Chondrocyte (in vitro differentiated cells): ENCODE results near the gene PDGFA. TPM values are rescaled to one million over a fixed set of nuclear protein-coding genes. Genes with fewer than 3 reads are reported as not detected.

Experiments
- DNase-seq: peaks from one replicate; pipeline ENCODE4 v3.0.0; 2021; ENCODE audit warnings: mixed read lengths, low spot score
- H3K27ac Mint-ChIP-seq: one replicate; pipeline ENCODE4 v1.8.0; 2021; ENCODE audit warnings: mild to moderate bottlenecking, moderate library complexity, mixed read lengths; ENCODE audit not compliant: unreplicated experiment
- H3K27me3 Mint-ChIP-seq: 2 replicates; pipeline ENCODE4 v1.8.0; 2021; ENCODE audit warnings: low read depth, mixed read lengths
- H3K36me3 Mint-ChIP-seq: 2 replicates; pipeline ENCODE4 v1.8.0; 2021; ENCODE audit warnings: low read depth, mixed read lengths
- H3K4me1 Mint-ChIP-seq: 2 replicates; pipeline ENCODE4 v1.8.0; 2021; ENCODE audit warnings: low read depth, mild to moderate bottlenecking, mixed read lengths
- H3K4me3 Mint-ChIP-seq: one replicate; pipeline ENCODE4 v1.8.0; 2021; ENCODE audit warnings: mild to moderate bottlenecking, moderate library complexity, mixed read lengths; ENCODE audit not compliant: unreplicated experiment
- H3K9me3 Mint-ChIP-seq: 2 replicates; pipeline ENCODE4 v1.8.0; 2021; ENCODE audit warnings: low read depth, mixed read lengths
- CTCF ChIP-seq: fragments of 200-600 bp; sonication (generic); IDR thresholded peaks from 2 replicates; pipeline ENCODE4 v1.5.0; 2021; ENCODE audit warnings: antibody characterized with exemption, mild to moderate bottlenecking, moderate library complexity
- long read RNA-seq: library from polyadenylated mRNA; stranded (forward); transcript quantifications from one replicate; pipeline ENCODE4 v2.0.0, GENCODE V29; 2021
- total RNA-seq: library from RNA; stranded (reverse); gene quantifications from 3 replicates; pipeline ENCODE4 v1.2.1, GENCODE V29; 2021

The PDGFA gene
- 38.1 to 72.5 TPM (median 70.6 TPM) in 3 replicates for total RNA-seq
- long read RNA-seq, partial matches to known transcripts: 2 of 5 reads
- long read RNA-seq, other reads (novel, unspliced or antisense): 1 of 5 reads

- peaks cover 3% of the 10 kb centered on the region for H3K9me3 Mint-ChIP-seq
- H3K4me1 Mint-ChIP-seq: peaks cover 26% of the 10 kb centered on the region
- H3K4me3 Mint-ChIP-seq: peak within 1 kb of the TSS; percentile 84
- DNase-seq: no peak
- H3K36me3 Mint-ChIP-seq: no peaks in the 10 kb centered on the region
- H3K27me3 Mint-ChIP-seq: no peaks in the 10 kb centered on the region
- no peak for TF ChIP-seq CTCF
- H3K27ac Mint-ChIP-seq: peak within 1 kb of the TSS; percentile 77
Observed at GRCh38 chr7:519484-520390, at the start of gene PDGFA. PDGFA (minus strand) TSS chr7:519846; CDS start chr7:519001, 845 bp downstream.

GRCh38 chr7:568031-568951 is 48.6 kb upstream of the PDGFA start:
- H3K27me3 Mint-ChIP-seq: no peaks in the 10 kb centered on the region
- peaks cover 2% of the 10 kb centered on the region for H3K4me1 Mint-ChIP-seq
- no peak overlapping the region for H3K4me3 Mint-ChIP-seq
- no peaks in the 10 kb centered on the region for H3K36me3 Mint-ChIP-seq
- no peak for DNase-seq
- H3K27ac Mint-ChIP-seq: no peak overlapping the region
- no peak for TF ChIP-seq CTCF
- H3K9me3 Mint-ChIP-seq: no peaks in the 10 kb centered on the region

- Mint-ChIP-seq H3K36me3 (no peaks in the 10 kb centered on the region), H3K9me3 (no peaks in the 10 kb centered on the region), H3K27me3 (no peaks in the 10 kb centered on the region), H3K4me3 (no peak overlapping the region), H3K4me1 (peaks cover 4% of the 10 kb centered on the region), H3K27ac (no peak overlapping the region)
- TF ChIP-seq CTCF: no peak
- DNase-seq: no peak
Observed at GRCh38 chr7:567305-567883, 47.7 kb upstream of the PDGFA start.

GRCh38 chr7:566100-566499 is 46.5 kb upstream of the PDGFA start:
- no peak for DNase-seq
- Mint-ChIP-seq H3K4me1 (peaks cover 5% of the 10 kb centered on the region), H3K27me3 (no peaks in the 10 kb centered on the region), H3K4me3 (no peak overlapping the region), H3K9me3 (no peaks in the 10 kb centered on the region), H3K27ac (no peak overlapping the region), H3K36me3 (no peaks in the 10 kb centered on the region)
- no peak for TF ChIP-seq CTCF
